Measurements from ENCODE around the gene SMIM11. TPM values are rescaled to one million over a fixed set of nuclear protein-coding genes. Genes with fewer than 3 reads are reported as not detected.

SMIM11 gene
- total and polyA plus RNA-seq, 2 of the 8 experiments (the other 6 are each of a cell fraction or from before 2014, with no cell fraction given) = 1.0 to 3.2 TPM

DNA sequence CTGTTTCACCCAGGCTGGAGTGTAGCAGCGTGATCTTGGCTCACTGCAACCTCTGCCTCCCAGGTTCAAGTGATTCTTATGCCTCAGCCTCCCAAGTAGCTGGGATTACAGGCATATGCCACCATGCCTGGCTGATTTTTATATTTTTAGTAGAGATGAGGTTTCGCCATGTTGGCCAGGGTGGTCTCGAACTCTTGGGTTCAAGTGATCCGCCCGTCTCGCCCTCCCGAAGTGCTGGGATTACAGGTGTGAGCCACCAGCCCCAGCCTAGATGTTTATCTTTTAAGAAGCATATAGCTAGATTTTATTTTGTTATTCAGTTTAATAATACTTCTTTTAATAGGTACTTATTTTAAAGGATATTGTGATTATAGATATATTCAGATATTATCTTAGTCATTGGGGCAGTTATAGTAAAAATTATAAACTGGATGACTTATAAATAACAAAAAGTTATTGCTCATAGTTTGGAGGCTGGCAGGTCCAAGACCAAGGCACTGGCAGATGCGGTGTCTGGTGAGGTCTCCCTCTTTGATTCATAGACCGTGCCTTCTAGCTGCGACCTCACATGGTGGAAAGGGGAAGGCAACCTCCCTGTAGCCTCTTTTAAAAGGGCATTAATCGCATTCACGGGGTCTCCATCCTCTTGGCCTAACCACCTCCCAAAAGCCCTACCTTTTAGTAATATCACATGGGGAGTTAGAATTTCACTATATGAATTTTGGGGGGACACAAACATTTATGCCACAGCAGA, 14.6 kb upstream of the SMIM11 start (continued):
- TF ChIP-seq SIX5 (IDR thresholded peaks at IDR 0.05; ENCODE audit: low read depth, low read length) (no peak), SP2 (IDR thresholded peaks at IDR 0.05; ENCODE audit: low read length) (no peak), RXRA (IDR thresholded peaks at IDR 0.05; ENCODE audit: insufficient read depth, low read depth, low read length) (no peak), RNF2 (IDR thresholded peaks at IDR 0.05; ENCODE audit: borderline replicate concordance, low read depth, low read length, missing control alignments, poor library complexity, severe bottlenecking) (no peak)
- TF ChIP-seq, protein P1, sequence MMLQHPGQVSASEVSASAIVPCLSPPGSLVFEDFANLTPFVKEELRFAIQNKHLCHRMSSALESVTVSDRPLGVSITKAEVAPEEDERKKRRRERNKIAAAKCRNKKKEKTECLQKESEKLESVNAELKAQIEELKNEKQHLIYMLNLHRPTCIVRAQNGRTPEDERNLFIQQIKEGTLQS (IDR thresholded peaks at IDR 0.05; ENCODE audit: insufficient read depth, low read depth, low read length) = no peak

Measured in H1 (cell line).